ENCODE results near the gene PKLR.
"Not testable (repeated sequence)": the region's sequence is repeated elsewhere in the genome, so short reads cannot be mapped to it uniquely, and the experiment has no call there.

PKLR gene

DNA sequence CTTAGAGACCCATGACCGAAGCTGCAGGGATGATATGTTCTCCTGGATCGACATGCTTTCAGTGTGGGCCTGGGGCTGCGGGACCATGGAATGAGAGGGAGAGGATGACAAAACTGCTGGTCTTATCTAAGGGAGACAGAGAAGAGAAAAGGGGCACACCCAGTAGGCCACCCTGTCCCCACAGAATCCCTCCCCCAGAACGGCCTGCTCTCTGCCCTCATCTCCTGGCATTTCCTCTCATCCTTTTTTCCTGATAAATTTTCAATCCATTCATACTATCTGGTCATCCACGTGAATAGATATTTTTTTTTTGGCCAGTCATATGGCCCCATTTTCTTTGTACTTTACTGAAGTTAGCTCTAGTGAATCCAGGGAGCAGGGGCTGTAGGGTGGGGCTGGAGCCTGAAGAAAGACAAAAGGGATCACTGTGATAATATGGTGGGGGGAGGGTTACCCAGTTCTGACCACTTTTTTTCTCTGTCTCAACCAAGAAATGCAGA, at the start of gene PKLR:
PKLR (minus strand) TSS at position 97 of the 500 bp plus-strand sequence; CDS start at position 54, 43 bp downstream.
- no peak for DNase-seq

DNA sequence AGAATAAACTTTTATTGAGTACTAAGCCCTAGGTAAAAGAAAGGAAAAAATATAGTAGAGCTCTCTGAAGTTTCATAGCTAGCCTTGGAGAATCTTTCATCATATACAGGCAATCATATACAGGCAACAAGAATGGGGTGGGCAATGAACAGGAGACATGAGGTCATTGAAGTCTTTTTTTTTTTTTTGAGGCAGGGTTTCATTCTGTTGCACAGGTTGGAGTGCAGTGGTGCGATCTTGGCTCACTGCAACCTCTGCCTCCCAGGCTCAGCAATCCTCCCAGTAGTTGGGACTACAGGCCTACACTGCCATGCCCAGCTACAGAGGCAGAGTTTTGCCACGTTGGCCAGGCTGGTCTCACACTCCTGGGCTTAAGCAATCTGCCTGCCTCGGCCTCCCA, 41.6 kb upstream of the PKLR start:
- DNase-seq, result no peak

DNA sequence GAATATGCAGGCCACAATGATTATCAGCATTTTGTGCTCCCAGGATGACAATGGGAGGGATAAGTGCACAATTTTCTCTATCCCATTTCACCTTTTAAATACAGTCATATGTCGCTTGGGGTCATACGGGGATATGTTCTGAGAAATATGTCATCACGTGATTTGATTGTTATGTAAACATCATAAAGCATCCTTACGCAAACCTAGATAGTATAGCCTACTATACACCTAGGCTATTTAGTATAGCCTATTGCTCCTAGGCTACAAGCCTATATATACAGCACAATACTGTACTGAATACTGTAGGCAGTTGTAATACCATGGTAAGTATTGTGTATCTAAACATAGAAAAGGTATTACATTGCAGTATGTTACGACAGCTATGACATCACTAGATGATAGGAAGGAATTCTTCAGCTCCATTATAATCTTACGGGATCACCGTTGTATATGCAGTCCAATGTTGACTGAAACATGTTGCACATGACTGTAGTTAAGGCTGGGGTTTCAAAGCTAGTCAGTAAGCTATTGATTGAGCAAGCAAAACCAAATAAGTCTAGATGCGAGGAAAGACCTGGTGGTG, 38.4 kb upstream of the PKLR start:
- DNase-seq, result no peak

DNA sequence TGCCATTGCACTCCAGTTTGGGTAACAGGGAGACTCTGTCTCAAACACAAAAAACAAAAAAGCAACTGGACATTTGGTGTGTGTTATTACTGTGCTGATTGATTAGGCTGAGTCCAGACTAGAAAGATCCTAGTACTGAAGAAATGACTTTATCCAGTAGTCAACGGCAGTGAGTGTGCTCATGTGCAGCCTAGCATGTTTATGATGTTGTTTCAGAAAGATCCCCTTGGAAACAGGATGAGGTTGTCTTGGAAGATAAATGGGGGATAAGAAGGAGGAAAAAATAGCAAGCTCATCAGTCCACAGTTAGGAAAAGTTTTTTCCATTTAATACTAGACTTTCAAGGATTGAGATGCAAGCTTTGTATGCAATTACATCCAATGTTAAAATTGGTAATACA, 33.7 kb upstream of the PKLR start:
- DNase-seq, result no peak

DNA sequence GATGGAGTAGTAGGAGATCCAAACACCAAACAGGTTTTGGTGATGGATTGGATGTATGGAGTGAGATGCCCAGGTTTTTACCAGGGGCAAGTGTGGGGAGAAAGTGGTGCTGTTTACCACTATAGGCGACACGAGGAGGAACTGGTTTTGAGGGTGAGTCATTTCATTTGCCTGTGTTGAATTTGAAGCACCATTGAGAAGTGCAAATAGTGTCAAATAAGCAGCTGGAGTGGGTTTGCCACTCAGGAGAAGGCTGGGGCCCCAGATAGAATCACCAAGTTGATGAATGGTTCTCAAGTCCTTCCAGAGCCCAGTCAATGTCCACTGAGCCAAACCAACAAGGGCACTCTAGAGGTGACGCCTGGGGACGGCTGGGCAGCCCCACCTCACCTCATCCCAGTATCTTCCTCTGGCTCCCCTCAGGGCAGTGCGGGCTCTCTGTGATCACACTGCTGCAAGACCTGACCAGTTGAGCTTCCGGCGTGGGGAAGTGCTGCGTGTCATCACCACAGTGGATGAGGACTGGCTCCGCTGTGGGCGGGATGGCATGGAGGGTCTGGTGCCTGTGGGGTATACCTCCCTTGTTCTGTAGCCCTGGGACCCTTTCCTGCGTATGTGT, 28.9 kb upstream of the PKLR start:
- no peak for DNase-seq

DNA sequence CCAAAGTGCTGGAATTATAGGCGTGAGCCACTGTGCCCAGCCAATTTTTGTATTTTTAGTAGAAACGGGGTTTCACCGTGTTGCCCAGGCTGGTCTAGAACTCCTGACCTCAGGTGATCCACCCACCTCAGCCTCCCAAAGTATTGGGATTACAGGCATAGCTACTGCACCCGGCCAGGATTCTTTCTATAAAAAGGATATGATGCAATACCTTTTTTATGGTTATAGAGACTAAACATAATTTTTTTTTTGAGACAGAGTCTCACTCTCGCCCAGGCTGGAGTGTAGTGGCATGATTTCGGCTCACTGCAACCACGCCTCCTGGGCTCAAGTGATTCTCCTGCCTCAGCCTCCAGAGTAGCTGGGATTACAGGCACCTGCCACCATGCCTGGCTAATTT, 27.6 kb upstream of the PKLR start:
- DNase-seq, result not testable (repeated sequence)

DNA sequence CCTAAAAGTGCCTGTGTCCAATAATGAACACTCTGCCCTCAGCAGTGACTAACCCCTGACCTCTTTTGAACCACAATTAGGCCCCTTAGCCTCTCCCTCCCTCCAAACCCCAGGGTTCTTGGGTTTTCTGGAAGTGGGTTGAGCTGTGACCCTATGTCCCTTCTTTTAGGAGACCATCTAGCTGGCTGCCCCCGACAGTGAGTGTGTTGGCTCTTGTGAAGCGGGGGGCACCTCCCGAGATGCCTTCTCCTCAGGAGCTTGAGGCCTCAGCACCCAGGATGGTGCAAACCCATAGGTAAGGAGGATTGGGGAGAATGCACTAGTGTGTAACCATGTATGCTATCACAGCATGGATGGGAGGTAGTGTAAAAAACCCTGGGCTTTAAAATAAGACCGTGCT, 26.7 kb upstream of the PKLR start:
- no peak for DNase-seq

DNA sequence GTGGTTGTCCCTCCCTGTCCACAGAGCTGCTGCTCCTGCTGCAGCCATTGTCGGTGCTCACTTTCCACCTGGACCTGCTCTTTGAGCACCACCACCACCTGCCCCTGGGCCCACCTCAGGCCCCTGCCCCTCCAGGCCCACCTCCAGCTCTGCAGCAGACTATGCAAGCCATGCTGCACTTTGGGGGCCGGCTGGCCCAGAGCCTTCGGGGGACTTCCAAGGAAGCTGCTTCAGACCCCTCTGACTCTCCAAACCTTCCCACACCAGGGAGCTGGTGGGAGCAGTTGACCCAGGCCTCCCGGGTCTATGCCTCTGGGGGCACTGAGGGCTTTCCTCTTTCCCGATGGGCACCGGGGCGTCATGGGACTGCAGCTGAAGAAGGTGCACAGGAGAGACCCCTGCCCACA, 25.4 kb upstream of the PKLR start:
- DNase-seq, result no peak

DNA sequence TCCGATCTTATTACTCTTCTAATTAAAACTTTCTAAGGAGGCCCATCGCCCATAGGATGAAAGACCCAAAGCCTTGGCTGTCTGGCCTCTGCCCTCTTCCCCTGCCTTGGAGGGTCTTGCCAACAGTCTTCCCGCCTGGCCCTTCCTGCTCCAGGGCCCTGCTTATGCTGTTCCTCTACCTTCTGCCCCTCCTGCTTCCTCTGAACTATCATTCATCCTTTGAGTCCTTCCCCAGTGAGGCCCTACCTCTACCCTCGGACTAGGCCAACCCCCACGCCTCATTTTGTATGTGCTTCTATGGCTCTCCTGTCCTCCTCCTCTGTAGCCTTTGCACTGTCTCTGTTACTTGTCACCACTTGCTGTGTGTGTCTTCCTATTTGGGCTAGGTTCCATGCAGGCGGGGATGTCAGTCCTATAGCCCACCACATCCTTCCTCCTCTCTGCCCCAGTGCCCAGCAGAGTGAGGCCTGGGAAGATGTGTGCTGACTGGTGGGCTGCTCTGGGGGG, 24.8 kb upstream of the PKLR start:
- DNase-seq, result no peak

DNA sequence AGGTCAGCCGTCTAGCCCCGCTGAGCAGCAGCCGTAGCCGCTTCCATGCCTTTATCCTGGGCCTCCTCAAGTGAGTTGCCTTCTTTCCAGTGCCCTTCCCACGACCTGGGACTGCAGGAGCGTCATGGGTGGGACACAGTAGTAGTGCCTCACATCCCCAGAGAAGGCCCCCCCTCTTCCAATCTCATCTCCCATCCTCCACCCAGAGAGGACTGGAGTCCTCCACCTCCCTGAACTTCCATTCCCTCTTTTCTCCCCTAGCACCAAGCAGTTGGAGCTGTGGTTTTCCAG, 24.3 kb upstream of the PKLR start:
- DNase-seq, result no peak

DNA sequence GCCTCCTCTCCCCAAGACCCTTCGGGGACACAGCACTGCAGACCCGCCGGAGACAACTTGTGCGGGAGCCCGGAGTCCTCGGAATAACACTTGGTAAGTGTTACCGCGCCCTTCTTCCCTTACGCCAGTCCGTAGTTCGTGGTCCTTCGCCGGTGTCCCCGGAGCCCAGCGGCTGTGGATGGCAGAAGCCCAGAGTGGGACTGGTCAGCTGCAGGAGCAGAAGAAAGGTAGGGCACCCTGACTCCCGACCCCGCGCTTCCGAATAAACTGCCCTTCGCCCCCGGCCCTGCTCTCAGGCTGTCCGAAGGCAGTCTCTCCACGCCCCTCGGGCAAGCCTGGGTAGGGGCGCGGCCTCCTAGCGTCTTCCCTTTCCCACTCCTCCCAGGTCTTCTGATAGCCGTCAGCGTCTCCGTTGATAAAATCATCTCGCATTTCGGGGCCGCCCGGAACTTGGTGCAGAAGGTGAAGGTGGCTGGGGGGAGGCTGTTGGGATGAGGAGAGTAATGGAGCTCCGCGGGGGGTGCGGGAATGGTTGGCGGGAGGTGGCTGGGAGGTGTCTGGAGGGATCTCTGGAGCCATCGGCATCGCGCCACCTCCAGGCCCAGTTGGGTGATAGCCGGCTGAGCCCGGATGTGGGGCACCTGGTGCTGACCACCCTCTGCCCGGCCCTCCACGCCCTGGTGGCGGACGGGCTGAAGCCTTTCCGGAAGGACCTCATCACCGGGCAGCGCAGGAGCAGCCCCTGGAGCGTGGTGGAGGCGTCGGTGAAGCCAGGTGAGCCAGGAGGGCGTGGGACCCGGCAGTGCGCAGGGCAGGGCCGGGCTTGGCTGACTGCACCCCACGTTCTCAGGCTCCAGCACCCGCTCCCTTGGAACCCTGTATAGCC, 23.7 kb upstream of the PKLR start:
- DNase-seq, result no peak

DNA sequence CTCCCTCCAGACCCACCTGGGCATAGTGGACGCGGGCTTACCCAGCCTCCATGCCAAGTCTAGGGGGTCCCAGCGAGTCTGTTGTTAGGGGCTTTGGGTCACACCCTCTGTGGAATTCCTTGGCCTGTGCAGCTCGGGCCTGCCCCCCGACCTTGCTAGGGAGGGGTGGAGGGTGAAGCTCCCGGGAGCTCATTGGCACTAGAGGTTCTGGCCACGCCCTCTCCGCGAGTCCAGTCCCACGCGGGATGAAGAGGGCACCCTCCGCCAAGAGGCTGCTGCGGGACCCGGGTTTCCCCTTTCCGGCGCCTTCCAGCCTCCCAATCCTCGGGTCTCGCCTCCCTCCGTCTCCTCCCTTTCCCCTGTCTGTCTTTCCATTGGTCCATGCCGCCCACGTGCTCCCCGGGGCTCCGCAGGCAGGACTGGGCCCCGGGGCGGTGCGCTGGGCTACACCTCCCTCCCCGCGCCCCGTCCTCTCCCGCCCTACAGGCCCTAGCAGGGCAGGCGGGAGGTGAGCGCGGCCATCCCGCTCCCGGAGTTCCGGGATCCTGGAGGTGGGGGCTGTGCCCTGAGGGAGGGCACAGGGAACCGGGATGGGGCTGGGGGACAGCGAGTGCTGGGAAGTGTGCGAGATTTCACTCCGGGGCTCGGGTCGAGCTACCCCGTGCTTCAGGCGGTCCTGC, 22.9 kb upstream of the PKLR start:
- DNase-seq, result peak; percentile 98

DNA sequence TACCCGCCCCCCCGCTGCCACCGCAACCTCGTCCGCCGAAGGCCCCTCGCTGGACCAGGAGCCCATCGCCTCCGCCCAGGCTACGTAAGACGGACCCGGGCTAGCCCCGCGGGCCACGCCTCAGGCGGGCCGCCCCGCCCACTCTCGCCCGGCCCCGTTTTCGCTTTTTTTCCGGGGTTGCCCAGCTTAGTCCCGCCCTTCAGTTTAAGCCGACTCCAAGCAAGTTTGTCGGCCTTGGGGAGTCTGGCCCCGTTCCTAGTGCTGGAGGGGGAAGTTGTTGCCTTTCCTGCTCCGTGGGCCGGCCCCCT, 22.4 kb upstream of the PKLR start:
- peak; percentile 89 for DNase-seq

DNA sequence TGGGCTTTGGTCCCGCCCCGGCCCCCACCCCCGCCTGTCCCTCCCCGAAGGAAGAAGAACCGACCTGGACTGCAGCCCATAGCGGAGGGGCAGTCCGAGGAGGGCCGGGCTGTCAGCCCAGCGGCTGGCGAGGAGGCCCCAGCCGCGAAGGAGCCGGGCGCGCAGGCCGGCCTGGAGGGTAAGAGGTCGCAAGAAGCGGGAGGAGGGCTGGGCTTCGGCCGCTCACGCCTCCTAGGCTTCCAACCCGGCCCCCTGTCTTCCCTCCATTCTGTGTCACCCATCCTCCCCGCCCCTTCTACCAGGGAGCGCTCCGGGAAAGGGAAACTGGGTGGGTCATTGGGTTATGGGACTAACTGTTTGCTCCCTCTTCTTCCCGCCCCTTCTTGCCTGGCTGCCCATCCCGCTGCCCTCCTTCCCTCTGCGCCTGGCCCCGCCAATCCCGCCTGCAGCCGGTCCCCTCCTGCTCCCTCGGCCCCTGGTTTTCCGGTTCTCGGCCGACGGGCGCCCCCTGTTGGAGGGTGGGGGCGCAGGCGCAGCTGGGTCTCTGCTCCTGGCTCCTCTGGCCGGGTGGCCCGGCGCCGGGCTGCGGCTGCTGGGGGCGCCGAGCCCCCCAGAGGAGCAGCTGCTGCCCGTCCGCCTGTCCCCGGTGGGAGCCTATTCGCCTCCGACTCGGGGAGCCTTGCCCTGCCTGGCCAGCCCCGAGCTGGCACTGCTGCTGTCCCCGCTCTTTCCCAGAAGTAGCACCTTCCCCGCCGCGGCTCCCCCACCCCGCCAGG, 21.9 kb upstream of the PKLR start:
- DNase-seq, result peak; percentile 91

DNA sequence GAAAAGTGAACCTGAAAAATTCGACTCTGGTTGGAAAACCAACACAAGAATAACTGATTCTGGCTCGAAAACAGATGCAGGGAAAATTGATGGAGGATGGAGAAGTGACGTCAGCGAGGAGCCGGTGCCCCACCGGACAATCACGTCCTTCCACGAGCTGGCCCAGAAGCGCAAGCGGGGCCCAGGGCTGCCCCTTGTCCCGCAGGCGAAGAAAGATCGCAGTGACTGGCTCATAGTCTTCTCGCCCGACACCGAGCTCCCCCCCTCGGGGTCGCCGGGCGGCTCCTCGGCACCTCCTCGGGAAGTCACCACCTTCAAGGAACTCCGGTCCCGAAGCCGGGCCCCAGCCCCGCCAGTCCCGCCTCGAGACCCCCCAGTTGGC, 21.3 kb upstream of the PKLR start:
- DNase-seq, result no peak

DNA sequence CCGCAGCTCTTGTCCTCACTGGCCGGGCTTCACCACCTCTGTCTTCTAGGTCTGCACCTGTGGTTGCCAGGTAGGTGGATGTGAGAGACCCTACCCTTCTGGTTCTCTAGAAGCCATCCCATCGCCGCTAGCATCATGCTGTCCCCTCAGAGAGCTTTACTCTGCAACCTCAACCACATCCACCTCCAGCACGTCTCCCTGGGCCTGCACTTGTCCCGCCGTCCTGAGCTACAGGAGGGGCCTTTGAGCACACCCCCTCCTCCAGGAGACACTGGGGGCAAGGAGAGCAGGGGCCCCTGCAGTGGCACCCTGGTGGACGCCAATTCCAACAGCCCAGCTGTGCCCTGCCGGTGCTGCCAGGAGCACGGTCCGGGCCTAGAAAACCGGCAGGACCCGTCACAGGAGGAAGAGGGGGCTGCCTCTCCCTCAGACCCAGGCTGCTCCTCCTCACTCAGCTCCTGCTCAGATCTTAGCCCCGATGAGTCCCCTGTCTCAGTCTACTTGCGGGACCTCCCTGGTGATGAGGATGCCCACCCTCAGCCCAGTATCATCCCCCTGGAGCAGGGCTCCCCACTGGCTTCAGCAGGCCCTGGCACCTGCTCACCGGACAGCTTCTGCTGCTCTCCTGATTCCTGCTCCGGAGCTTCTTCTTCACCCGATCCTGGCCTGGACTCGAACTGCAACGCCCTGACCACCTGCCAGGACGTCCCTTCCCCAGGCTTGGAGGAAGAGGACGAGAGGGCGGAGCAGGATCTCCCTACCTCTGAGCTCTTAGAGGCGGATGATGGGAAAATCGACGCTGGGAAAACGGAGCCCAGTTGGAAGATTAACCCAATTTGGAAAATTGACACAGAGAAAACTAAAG, 20.6 kb upstream of the PKLR start:
- no peak for DNase-seq

DNA sequence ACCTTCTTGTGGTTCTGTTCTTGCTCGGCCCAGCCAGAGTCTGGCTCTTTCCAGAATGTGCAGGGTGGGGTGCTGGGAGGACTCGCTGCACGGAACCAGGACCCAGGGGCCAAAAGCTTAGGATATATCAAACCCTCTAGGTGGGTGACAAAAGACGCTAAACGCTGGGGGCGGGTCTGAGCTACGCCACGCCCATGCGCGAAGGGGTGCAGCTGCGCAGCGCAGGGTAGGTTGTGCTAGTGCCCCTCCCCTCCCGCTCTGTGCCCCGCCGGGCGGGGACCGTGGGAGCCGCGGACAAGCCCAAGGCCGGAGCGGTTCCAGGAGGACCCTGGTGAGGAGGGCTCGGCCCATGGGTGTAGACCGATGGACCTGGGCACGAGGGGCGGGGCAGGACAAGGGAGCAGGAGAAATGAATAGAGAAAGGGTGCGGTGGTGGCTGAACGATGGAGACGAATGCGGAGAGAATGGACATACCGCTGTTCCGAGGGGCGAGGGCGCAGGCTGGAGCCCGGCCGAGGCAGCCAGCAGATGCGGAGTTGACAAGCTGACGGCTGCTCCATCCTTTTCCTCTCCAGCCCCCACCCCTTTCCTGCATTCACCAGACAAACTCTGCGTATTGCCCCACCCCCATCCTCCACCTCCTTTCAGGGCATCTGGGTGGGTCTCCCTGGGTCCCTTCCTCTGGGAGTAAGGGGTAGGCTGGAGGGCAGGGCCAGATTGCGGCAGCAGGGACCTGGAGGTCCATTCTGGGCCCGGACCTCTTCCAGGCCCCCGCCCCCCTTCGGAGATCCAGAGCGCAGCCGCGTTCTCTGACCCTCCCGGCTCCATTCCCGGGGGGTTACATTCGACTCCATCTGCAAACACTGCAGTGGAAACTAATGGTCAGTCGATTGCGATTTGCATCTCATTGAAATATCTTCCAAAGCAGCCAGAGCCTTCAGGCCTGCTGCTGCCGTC, 19.7 kb upstream of the PKLR start, which contains the start of gene RUSC1:
RUSC1 (plus strand) TSS at position 234 of the 957 bp plus-strand sequence. CDS start 880 bp downstream, outside the sequence.
- peak; percentile 85 for DNase-seq

DNA sequence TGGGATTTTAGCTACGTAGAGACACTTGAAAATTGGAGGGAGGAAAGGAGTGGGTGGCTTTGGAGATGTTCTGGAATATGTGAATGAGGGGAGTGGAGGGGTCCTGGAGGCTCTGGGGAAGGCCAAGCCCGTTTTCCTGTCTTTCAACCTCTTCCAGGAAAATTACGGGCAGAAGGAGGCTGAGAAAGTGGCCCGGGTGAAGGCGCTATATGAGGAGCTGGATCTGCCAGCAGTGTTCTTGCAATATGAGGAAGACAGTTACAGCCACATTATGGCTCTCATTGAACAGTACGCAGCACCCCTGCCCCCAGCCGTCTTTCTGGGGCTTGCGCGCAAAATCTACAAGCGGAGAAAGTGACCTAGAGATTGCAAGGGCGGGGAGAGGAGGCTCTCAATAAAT, 19.0 kb upstream of the PKLR start:
- DNase-seq, result no peak

DNA sequence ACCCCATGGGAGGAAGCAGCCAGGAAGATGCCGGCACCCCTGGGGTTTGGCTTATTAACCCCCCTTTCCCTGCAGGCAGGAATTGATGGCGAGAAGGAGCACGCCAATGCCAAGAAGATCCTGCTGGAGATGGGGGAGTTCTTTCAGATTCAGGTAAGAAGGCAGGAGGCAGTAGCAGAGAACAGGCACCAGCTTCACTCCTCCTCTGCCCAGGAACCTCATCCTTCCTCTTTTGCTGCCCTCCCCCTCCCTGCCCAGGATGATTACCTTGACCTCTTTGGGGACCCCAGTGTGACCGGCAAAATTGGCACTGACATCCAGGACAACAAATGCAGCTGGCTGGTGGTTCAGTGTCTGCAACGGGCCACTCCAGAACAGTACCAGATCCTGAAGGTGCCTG, 18.3 kb upstream of the PKLR start:
- DNase-seq, result no peak

DNA sequence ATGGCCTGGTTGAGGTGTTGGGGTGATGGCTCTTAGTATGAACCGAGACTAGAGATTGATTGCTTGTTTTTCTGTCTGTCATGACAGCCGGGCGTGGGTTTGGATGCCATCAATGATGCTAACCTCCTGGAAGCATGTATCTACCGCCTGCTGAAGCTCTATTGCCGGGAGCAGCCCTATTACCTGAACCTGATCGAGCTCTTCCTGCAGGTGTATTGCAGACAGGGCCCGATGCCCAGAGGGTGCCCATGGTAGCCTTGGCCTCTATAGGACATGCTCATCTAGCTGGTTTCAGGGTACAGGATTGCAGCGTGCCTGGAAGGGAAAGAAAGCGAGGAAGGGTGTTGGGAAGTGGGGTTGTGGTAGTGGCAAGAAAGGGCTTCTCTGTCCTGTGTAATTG, 16.8 kb upstream of the PKLR start:
- DNase-seq, result no peak

Measured in stimulated activated CD4-positive, alpha-beta T cell treated with anti-CD3 and anti-CD28 coated beads, Interleukin-15, amount 100 ng/mL, for 24 hours (primary cell).